NB4 (cell line): Measurements from ENCODE around the gene SESN2.

Experiments used
- MAX ChIP-seq: IDR thresholded peaks from 2 replicates; pipeline ENCODE4 v1.6.1; 2011; ENCODE audit warnings: low read depth, low read length
- MYC ChIP-seq: IDR thresholded peaks from 2 replicates; pipeline ENCODE4 v1.6.1; 2011; ENCODE audit warnings: low read depth, low read length
- POLR2A ChIP-seq: IDR thresholded peaks from 2 replicates; pipeline ENCODE4 v1.6.1; 2011; ENCODE audit warnings: mild to moderate bottlenecking; ENCODE audit not compliant: insufficient read length; ENCODE audit errors: extremely low read depth
- TF ChIP-seq, protein P1 (sequence below): IDR thresholded peaks from one replicate; pipeline ENCODE4 v1.5.1; 2012; ENCODE audit warnings: low read depth, low read length

GRCh38 chr1:28265577-28265976 lies 6.3 kb downstream of the SESN2 start:
- TF ChIP-seq, protein P1, sequence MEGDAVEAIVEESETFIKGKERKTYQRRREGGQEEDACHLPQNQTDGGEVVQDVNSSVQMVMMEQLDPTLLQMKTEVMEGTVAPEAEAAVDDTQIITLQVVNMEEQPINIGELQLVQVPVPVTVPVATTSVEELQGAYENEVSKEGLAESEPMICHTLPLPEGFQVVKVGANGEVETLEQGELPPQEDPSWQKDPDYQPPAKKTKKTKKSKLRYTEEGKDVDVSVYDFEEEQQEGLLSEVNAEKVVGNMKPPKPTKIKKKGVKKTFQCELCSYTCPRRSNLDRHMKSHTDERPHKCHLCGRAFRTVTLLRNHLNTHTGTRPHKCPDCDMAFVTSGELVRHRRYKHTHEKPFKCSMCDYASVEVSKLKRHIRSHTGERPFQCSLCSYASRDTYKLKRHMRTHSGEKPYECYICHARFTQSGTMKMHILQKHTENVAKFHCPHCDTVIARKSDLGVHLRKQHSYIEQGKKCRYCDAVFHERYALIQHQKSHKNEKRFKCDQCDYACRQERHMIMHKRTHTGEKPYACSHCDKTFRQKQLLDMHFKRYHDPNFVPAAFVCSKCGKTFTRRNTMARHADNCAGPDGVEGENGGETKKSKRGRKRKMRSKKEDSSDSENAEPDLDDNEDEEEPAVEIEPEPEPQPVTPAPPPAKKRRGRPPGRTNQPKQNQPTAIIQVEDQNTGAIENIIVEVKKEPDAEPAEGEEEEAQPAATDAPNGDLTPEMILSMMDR: no peak
- no peak for TF ChIP-seq POLR2A
- TF ChIP-seq MAX: no peak
- TF ChIP-seq MYC: no peak
